ENCODE measurements around the gene COMMD2.

- no peak for TF ChIP-seq TAF1 (IDR thresholded peaks at IDR 0.05; ENCODE audit: borderline replicate concordance, low read depth, low read length)
- TF ChIP-seq POLR2A (IDR thresholded peaks at IDR 0.05; ENCODE audit: low read depth, low read length), result no peak
- TF ChIP-seq POLR2AphosphoS5 (IDR thresholded peaks at IDR 0.05; ENCODE audit: low read depth, low read length), result no peak
Measured at GRCh38 chr3:149723781-149724180, 28.5 kb downstream of the COMMD2 start.
